GM12878 (cell line): Measurements from ENCODE around the gene DPM2. TPM values are rescaled to one million over a fixed set of nuclear protein-coding genes. Genes with fewer than 3 reads are reported as not detected.

Experiments
- ATAC-seq: fragments of 200-7000 bp; cut with Tn5 transposase; 3 replicates; pipeline ENCODE4 v1.9.1; 2020; ENCODE audit warnings: mild to moderate bottlenecking, moderate library complexity
- BruUV-seq: library from RNA; stranded (reverse); fragments of 400-500 nt; replicated peaks from 2 replicates; lab custom pipeline; 2021; lab: Mats Ljungman, UMichigan
- CTCF ChIA-PET: fragments of 300-600 bp; sonication (Branson Sonifier 250); formaldehyde crosslinking; extraction: SDS; loops from one replicate; lab custom pipeline; 2021; ENCODE audit warnings: inconsistent platforms; lab: Yijun Ruan, JAX
- POLR2A ChIA-PET: fragments of 350-600 bp; formaldehyde crosslinking; extraction: SDS; loops from one replicate; lab custom pipeline; 2021; ENCODE audit warnings: inconsistent platforms; lab: Charles Lee
- RAD21 ChIA-PET: fragments of 300-600 bp; sonication (Branson Sonifier 250); formaldehyde crosslinking; loops from one replicate; lab custom pipeline; 2023; ENCODE audit warnings: antibody characterized with exemption; ENCODE audit not compliant: unreplicated experiment; lab: Charles Lee
- SMC1A ChIA-PET: fragments of 300-600 bp; sonication (Branson Sonifier 250); formaldehyde crosslinking; loops from one replicate; lab custom pipeline; 2023; ENCODE audit not compliant: unreplicated experiment, uncharacterized antibody; lab: Charles Lee
- DNase-seq: peaks from one replicate; pipeline ENCODE4 v3.0.0-alpha.2; 2011; ENCODE audit warnings: low read depth, low spot score
- FAIRE-seq: peaks from 3 replicates; lab custom pipeline; 2011; peaks lifted over from hg19 to GRCh38; lab: Jason Lieb, UNC
- H2AFZ ChIP-seq: 2 replicates; pipeline ENCODE4 v1.6.0; 2011; ENCODE audit warnings: low read depth, low read length, control low read depth; ENCODE audit not compliant: control insufficient read depth
- H3K27ac ChIP-seq: 2 replicates; pipeline ENCODE4 v1.5.1; 2011; ENCODE audit warnings: control low read depth; ENCODE audit not compliant: control insufficient read depth, insufficient read depth
- H3K27me3 ChIP-seq, 2 experiments: replicated peaks in 1 of 2; 2 replicates each; pipeline versions ENCODE4 v1.6.0 to v1.6.1; 2011; ENCODE audit warnings: low read length in 1 of 2; ENCODE audit not compliant: control insufficient read depth in 2 of 2, insufficient read depth in 2 of 2
- H3K36me3 ChIP-seq, 2 experiments: 2 replicates each; pipeline ENCODE4 v1.5.1; 2011; ENCODE audit warnings: low read length in 1 of 2; ENCODE audit not compliant: control insufficient read depth in 2 of 2, insufficient read depth in 2 of 2
- H3K4me1 ChIP-seq: 2 replicates; pipeline ENCODE4 v1.6.1; 2011; ENCODE audit warnings: mild to moderate bottlenecking, low read length, moderate library complexity, mixed read lengths; ENCODE audit not compliant: control insufficient read depth, insufficient read depth
- H3K4me2 ChIP-seq: 2 replicates; pipeline ENCODE4 v1.6.0; 2011; ENCODE audit warnings: control low read depth; ENCODE audit not compliant: control insufficient read depth, insufficient read depth
- H3K4me3 ChIP-seq: fragments of 200-600 bp; sonication (generic); 2 replicates; pipeline ENCODE4 v1.5.1; 2016
- H3K79me2 ChIP-seq: 2 replicates; pipeline ENCODE4 v1.6.0; 2011; ENCODE audit warnings: low read length; ENCODE audit not compliant: control insufficient read depth, insufficient read depth
- H3K9ac ChIP-seq: 2 replicates; pipeline ENCODE4 v1.8.0; 2011; ENCODE audit warnings: low read length, control low read depth, mixed read lengths; ENCODE audit not compliant: control insufficient read depth, insufficient read depth
- H3K9me3 ChIP-seq: replicated peaks from 3 replicates; pipeline ENCODE4 v1.5.1; 2011; ENCODE audit warnings: mild to moderate bottlenecking, low read length; ENCODE audit not compliant: control insufficient read depth, insufficient read depth
- H4K20me1 ChIP-seq: 2 replicates; pipeline ENCODE4 v1.6.0; 2011; ENCODE audit not compliant: control insufficient read depth, insufficient read depth
- CBX5 ChIP-seq: sonication (generic); IDR thresholded peaks from 2 replicates; pipeline ENCODE4 v1.6.1; 2016; ENCODE audit warnings: low read depth, moderate library complexity, mild to moderate bottlenecking, inconsistent platforms
- CREB1 ChIP-seq: IDR thresholded peaks from 2 replicates; pipeline ENCODE4 v1.6.1; 2012; ENCODE audit warnings: low read depth, mild to moderate bottlenecking, inconsistent platforms
- MTA2 ChIP-seq: fragments of 450-650 bp; IDR thresholded peaks from 2 replicates; pipeline ENCODE4 v1.6.1; 2016; ENCODE audit warnings: low read depth, mild to moderate bottlenecking, moderate library complexity
- NFXL1 ChIP-seq: fragments of 450-650 bp; IDR thresholded peaks from 2 replicates; pipeline ENCODE4 v1.6.1; 2017; ENCODE audit warnings: antibody characterized with exemption, mild to moderate bottlenecking, borderline replicate concordance
- ZNF592 ChIP-seq: fragments of 450-650 bp; IDR thresholded peaks from 2 replicates; pipeline ENCODE4 v1.6.1; 2017; ENCODE audit warnings: mild to moderate bottlenecking, moderate library complexity
- ZSCAN29 ChIP-seq: fragments of 450-650 bp; IDR thresholded peaks from 2 replicates; pipeline ENCODE4 v1.6.1; 2017; ENCODE audit warnings: mild to moderate bottlenecking, moderate library complexity
- WGBS: methylation state at CpG from one replicate; pipeline ENCODE4 v1.1.6; 2016; ENCODE audit warnings: low lambda C conversion rate; ENCODE audit not compliant: insufficient replicate concordance, insufficient coverage; ENCODE audit errors: missing lambda C conversion rate; 5-methylcytosine and 5-hydroxymethylcytosine counted together
- in situ Hi-C: fragments of 300-500 bp; cut with MboI; formaldehyde crosslinking; loops from 9 replicates; pipeline ENCODE4 v1.14.3; 2018; ENCODE audit warnings: mixed read lengths
- intact Hi-C: fragments of 100-400 bp; cut with micrococcal nuclease; formaldehyde crosslinking; loops from one replicate; pipeline ENCODE4 v1.14.2; 2022; ENCODE audit not compliant: unreplicated experiment
- polyA plus RNA-seq, 11 experiments: library from polyadenylated mRNA; depleted of rRNA in 4 of 11; unstranded in 6 of 11; stranded (reverse) in 5 of 11; fragments of >200 nt; fragmentation: Nextera tagmentation in 4 of 11; fragmentation: Illumina TruSeq in 1 of 11; extraction: Ambion mirVana in 4 of 11; extraction: Trizol in 1 of 11; gene quantifications; 1 replicate in 1 of 11; 2 replicates in 10 of 11; pipeline versions ENCODE4 v1.2.1 to v1.2.3, GENCODE V29; 2011 to 2016; ENCODE audit warnings: inconsistent platforms in 2 of 11, missing spikeins in 2 of 11, low read depth in 1 of 11
- total RNA-seq, 4 experiments: library from RNA; depleted of rRNA in 3 of 4; stranded (reverse); fragments of >200 nt in 3 of 4; fragmentation: Illumina TruSeq in 1 of 4; extraction: Trizol in 1 of 4; gene quantifications; 2 replicates each; pipeline versions ENCODE4 v1.2.1 to v1.2.3, GENCODE V29; 2013 to 2021

The DPM2 gene
- total and polyA plus RNA-seq, 10 of the 15 experiments (the other 5 are each of a cell fraction or from before 2014, with no cell fraction given), result 22.7 to 77.9 (median 44.7) TPM

- Histone ChIP-seq H3K9me3 (peaks cover 15% of the 10 kb centered on the region; the same call in 2 of the 3 replicates), H3K27ac (no peak overlapping the region), H3K36me3 (peaks cover 13 to 16% of the 10 kb centered on the region in 2 experiments; a peak in 3 of 4 replicates), H2AFZ (no peak overlapping the region), H3K27me3 (no peaks in the 10 kb centered on the region), H4K20me1 (no peaks in the 10 kb centered on the region), H3K9ac (no peak overlapping the region), H3K4me2 (no peak overlapping the region), H3K4me3 (no peak overlapping the region), H3K79me2 (no peaks in the 10 kb centered on the region; the same call in 1 of the 2 replicates), H3K4me1 (peaks cover 7% of the 10 kb centered on the region)
- ATAC-seq (no peak), DNase-seq (no peak), FAIRE-seq (no peak)
- CTCF ChIA-PET, result interaction anchor here (1.2 kb wide), 1 partner anchor 24 kb away, joined by 3 read pairs; the partner anchor contains the start of gene ST6GALNAC4
- in situ Hi-C loops, result no loop called here
- TF ChIP-seq CREB1 (no peak), NFXL1 (peak; percentile 71; the same call in 1 of the 2 replicates), ZNF592 (no peak), CBX5 (peak; percentile 79; the same call in 1 of the 2 replicates), ZSCAN29 (no peak), MTA2 (no peak)
- intact Hi-C loops, result no loop called here
- BruUV-seq, result no TSS peak
- RAD21 ChIA-PET, result no interaction called here
- POLR2A ChIA-PET, result interaction anchor here (0.6 kb wide), 1 partner anchor 148 kb away, joined by 4 read pairs; no protein-coding TSS in a partner anchor
- SMC1A ChIA-PET, result interaction anchor here (0.7 to 1.4 kb wide), 2 partner anchors 23 to 148 kb away, joined by 3 read pairs; no protein-coding TSS in a partner anchor
- 98% methylated on average over 6 of the region's 6 CpGs for WGBS
These were observed 44.8 kb downstream of the DPM2 start for GRCh38 chr9:127892831-127893230.
